Femur (tissue), 1 donor: ENCODE measurements around the gene PCDHB3.
"Not testable (repeated sequence)": the region's sequence is repeated elsewhere in the genome, so short reads cannot be mapped to it uniquely, and the experiment has no call there.

Experiments
- DNase-seq: peaks from one replicate; pipeline ENCODE4 v3.0.0-alpha.2; 2017

PCDHB3 gene

DNA sequence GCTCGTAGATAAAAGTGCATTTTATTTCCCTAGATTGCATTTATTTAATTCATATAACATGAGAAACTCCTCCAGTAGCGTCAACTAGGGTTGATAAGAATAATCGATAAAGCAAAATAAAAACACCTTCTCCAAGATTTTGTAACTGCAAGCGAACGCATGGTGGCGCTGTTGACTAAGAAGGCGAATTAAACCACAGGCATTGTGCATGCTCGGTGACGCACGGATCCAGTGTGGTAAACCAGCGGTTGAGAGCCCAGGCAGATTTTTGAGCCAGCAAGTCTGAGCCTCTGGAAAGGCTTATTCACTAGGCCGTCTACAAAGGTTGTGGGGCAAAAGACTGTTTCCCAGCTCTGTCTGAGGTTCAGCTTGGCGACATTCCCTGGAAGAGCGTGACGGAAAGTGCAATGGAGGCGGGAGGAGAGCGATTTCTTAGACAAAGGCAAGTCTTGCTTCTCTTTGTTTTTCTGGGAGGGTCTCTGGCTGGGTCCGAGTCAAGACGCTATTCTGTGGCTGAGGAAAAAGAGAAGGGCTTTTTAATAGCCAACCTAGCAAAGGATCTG, at the start of gene PCDHB3:
PCDHB3 (plus strand) TSS at position 231 of the 563 bp plus-strand sequence; CDS start at position 408, 177 bp downstream.
- peak; percentile 21 for DNase-seq

DNA sequence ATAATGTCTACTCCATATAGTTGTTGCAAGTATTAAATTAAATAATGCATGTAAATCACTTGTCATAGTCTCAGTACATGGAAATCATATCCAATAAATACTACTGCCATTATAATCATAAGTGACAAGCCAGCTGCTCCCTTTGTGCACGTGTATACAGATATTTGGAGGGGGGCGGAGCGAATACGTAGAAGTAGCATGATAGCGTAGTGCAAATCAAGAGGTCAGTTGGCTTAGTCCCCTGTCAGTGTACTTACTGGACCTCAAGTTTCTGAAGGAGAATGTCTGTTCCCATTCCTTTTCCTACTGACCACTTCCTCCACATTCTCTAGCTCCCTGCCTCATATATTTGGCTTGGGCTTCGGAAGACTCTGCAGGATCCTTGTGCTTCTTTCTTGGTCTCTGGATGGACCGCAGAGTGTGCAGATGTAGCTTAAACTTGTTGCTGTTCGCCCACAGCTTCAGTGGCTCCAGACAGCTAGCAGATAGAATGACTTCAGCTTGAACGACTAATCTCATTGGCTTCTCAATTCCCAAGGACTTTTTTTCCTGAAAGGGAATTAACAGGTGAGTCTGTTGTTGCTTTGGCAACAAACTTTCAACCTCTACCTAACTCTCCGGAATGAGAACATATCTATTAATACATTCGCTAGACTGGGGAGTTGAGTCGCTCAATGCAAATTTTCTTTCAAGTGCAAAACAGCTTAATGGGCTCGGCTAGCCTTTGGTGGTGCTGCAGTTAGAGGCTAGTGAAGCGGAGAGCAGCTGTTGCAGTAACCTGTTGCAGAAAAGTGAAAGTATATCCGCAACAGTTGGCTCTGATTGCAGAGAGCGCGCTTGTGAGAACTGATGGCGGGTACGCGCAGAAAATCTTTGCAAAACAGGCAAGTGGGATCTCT, 49.4 kb upstream of the PCDHB3 start, which contains the start of gene PCDHB1:
PCDHB1 (plus strand) TSS at position 753 of the 899 bp plus-strand sequence; CDS start at position 850, 97 bp downstream.
- DNase-seq = no peak

DNA sequence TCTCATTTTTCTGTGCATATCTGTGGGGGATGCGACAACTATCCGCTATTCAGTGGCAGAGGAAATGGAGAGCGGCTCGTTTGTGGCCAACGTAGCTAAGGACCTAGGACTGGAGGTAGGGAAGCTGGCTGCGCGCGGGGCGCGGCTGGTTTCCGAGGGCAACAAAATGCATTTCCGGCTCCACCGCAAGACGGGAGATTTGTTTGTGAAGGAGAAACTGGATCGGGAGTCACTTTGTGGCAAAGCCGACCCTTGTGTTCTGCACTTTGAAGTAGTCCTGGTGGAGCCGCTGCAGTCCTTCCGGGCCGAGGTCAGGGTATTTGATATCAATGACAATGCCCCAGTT, 48.8 kb upstream of the PCDHB3 start:
- DNase-seq = no peak

DNA sequence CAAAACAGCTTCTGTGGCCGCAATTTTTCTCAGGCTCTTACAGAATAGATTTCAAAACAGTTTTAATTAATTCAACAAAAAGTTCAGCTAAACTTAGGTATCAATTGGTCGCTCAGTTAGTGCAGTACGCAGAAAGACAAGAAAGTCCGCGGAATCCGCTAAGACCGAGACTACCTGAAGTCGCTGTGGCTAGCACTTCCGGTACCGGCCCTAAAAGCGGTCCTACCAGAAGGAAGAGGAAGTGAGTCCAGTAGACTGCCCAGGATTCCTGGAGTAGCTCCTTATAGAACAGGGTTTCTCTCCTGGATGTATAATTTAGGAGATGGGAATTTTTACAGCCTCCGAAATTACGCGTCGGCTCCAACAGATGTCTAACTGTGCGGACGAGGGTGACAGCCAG, 22.4 kb upstream of the PCDHB3 start:
- no peak for DNase-seq

DNA sequence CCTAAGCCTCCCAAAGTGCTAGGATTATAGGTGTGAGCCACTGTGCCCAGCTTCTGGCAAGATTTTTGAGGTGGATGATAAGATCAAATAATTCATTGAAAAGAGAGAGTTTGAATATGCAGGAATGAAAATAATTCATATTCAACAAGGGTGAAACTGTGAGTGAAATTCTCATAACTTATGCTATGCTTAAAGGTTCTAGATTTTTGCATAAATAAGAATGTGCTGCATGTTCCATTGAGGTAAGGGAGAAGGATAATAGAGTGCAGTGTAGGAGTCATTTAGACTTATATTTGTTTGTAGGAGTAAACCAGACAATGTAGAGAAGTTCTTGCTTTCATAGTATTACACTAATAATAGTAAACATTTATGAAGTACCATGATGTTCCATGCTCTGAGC, 18.0 kb upstream of the PCDHB3 start:
- DNase-seq = no peak

DNA sequence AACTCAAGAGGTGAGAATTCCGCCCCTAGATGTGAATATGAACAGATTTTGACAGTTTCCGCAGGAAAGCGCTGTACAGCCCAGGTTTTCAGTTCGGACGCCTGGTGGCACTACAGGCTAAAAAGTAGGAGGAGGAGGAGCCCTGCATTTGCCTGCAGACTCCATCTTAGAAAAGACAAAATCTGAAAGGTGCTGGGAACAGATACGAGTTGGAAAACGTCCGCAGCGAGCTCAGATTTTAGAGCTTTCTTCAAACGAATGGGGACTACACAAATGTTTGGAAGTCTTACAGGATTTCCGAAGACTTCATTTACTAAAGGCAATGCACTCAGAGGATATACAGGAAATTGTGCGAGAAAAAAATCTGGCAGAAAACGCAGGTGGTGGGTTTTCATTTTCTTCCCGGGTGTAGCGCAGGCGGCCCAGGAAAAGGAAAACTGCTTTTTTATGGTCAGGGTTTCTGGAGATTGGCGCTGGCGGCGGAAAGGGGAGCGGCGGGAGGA, 15.7 kb upstream of the PCDHB3 start:
- DNase-seq = peak; percentile 30

DNA sequence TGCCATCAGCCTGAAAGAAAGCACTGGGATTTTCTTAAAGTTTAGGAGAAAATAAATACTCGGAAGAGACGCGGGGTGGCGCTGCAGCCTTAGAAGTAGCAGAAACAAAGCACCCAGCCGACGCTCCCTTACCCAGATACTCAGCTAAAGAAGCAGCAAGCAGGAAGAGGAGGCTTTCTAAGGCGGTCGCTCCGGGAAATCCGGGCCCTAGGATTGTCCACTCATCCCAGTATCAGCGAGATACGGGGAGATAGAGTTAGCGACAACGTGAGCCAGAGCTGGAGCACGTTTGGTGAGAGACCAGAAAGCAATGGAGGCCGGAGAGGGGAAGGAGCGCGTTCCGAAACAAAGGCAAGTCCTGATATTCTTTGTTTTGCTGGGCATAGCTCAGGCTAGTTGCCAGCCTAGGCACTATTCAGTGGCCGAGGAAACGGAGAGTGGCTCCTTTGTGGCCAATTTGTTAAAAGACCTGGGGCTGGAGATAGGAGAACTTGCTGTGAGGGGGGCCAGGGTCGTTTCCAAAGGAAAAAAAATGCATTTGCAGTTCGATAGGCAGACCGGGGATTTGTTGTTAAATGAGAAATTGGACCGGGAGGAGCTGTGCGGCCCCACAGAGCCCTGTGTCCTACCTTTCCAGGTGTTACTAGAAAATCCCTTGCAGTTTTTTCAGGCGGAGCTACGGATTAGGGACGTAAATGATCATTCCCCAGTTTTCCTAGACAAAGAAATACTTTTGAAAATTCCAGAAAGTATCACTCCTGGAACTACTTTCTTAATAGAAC, 5.6 kb upstream of the PCDHB3 start, which contains the start of gene PCDHB2:
PCDHB2 (plus strand) TSS at position 135 of the 782 bp plus-strand sequence; CDS start at position 311, 176 bp downstream.
- DNase-seq = peak; percentile 24

DNA sequence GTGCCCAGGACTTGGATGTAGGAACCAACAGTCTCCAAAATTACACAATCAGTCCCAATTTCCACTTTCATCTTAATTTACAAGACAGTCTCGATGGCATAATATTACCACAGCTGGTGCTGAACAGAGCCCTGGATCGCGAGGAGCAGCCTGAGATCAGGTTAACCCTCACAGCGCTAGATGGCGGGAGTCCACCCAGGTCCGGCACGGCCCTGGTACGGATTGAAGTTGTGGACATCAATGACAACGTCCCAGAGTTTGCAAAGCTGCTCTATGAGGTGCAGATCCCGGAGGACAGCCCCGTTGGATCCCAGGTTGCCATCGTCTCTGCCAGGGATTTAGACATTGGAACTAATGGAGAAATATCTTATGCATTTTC, 5.0 kb upstream of the PCDHB3 start:
- DNase-seq = no peak

DNA sequence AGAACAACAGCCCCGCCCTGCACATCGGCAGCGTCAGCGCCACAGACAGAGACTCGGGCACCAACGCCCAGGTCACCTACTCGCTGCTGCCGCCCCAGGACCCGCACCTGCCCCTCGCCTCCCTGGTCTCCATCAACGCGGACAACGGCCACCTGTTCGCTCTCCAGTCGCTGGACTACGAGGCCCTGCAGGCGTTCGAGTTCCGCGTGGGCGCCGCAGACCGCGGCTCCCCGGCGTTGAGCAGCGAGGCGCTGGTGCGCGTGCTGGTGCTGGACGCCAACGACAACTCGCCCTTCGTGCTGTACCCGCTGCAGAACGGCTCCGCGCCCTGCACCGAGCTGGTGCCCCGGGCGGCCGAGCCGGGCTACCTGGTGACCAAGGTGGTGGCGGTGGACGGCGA, 4.1 kb upstream of the PCDHB3 start:
- DNase-seq = not testable (repeated sequence)

DNA sequence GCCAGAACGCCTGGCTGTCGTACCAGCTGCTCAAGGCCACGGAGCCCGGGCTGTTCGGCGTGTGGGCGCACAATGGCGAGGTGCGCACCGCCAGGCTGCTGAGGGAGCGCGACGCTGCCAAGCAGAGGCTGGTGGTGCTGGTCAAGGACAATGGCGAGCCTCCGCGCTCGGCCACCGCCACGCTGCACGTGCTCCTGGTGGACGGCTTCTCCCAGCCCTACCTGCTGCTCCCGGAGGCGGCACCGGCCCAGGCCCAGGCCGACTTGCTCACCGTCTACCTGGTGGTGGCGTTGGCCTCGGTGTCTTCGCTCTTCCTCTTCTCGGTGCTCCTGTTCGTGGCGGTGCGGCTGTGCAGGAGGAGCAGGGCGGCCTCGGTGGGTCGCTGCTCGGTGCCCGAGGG, 3.7 kb upstream of the PCDHB3 start:
- not testable (repeated sequence) for DNase-seq

DNA sequence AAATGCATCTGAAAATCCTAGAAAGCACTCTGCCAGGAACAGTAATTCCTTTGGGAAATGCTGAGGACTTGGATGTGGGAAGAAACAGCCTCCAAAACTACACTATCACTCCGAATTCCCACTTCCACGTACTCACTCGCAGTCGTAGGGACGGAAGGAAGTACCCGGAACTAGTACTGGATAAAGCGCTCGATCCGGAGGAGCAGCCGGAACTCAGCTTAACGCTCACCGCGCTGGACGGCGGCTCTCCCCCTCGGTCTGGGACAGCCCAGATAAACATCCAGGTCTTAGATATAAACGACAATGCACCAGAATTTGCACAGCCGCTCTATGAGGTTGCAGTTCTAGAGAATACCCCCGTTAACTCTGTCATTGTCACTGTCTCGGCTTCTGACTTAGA, 786 bp downstream of the PCDHB3 start:
- DNase-seq = no peak

DNA sequence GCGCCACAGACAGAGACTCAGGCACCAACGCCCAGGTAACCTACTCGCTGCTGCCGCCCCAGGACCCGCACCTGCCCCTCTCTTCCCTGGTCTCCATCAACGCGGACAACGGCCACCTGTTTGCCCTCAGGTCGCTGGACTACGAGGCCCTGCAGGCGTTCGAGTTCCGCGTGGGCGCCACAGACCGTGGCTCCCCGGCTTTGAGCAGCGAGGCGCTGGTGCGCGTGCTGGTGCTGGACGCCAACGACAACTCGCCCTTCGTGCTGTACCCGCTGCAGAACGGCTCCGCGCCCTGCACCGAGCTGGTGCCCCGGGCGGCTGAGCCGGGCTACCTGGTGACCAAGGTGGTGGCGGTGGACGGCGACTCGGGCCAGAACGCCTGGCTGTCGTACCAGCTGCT, 1.8 kb downstream of the PCDHB3 start:
- DNase-seq = not testable (repeated sequence)

DNA sequence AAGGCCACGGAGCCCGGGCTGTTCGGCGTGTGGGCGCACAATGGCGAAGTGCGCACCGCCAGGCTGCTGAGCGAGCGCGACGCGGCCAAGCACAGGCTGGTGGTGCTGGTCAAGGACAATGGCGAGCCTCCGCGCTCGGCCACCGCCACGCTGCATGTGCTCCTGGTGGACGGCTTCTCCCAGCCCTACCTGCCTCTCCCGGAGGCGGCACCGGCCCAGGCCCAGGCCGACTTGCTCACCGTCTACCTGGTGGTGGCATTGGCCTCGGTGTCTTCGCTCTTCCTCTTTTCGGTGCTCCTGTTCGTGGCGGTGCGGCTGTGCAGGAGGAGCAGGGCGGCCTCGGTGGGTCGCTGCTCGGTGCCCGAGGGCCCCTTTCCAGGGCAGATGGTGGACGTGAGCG, 2.2 kb downstream of the PCDHB3 start:
- DNase-seq = not testable (repeated sequence)

DNA sequence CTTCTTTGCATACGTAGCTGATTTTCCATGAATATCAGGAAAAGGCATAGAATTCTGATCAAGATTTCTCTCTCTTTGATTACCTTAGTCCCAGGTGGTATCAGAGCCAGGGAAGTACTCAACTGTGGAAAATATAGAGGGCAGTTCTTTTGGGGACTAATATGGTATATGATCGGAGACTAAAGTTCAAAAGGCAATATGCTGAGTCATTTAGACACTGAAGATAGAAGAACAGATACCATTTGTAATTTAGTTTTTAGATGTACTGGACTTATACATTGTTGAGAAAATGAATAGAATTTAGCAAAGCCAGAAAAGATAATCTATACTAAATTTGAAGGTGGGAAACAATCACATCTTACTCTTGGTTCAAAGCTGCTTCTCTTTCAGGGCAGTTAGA, 5.1 kb downstream of the PCDHB3 start:
- no peak for DNase-seq

DNA sequence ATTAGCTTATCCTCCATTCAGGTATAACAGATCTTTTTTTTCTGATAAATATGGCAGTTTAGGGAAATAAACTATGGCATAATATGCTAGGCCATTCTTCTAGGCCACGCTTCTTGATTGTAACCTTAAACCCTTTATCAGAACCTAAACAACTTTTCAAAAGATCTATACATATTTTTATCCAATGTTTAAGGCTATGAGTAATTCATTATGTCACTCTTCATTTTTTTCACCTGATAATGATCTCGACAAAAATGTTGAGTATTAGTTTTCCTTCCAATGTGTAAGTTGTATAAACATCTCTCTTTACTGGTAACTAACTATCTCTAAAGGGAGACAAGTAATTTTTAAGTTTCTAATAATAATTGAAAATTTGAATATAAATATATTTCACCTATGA, 19.0 kb downstream of the PCDHB3 start:
- no peak for DNase-seq

DNA sequence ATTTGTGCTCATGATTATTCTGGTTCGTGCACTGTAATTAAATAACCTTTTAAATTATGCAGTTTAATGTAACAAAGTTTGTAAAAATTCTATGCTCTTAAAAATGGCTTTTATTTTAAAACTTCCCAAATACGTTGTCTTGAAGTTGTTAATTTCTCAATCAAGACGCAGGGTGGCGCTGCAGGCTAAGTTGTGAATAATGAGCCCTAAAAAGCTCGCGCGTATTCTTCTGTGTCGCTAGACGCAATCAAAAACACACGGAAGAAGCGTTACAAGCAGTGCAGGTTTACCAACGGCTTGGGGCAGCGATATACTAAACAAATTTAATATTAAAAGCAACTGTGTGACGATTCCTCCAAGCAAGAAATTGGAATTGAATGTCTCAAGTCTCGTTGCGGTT, 21.3 kb downstream of the PCDHB3 start, which contains the start of gene PCDHB4:
PCDHB4 (plus strand) TSS at position 256 of the 400 bp plus-strand sequence. CDS start 181 bp downstream, outside the sequence.
- DNase-seq = peak; percentile 25

DNA sequence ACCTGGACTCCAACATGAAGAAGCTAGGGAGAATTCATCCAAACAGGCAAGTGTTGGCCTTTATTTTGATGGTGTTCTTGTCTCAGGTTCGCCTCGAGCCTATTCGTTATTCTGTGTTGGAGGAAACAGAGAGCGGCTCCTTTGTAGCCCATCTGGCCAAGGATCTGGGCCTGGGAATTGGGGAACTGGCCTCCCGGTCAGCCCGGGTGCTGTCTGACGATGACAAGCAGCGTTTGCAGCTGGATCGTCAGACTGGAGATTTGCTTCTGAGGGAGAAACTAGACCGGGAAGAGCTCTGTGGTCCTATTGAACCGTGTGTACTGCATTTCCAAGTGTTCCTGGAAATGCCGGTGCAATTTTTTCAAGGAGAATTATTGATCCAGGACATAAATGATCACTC, 21.7 kb downstream of the PCDHB3 start:
- no peak for DNase-seq

DNA sequence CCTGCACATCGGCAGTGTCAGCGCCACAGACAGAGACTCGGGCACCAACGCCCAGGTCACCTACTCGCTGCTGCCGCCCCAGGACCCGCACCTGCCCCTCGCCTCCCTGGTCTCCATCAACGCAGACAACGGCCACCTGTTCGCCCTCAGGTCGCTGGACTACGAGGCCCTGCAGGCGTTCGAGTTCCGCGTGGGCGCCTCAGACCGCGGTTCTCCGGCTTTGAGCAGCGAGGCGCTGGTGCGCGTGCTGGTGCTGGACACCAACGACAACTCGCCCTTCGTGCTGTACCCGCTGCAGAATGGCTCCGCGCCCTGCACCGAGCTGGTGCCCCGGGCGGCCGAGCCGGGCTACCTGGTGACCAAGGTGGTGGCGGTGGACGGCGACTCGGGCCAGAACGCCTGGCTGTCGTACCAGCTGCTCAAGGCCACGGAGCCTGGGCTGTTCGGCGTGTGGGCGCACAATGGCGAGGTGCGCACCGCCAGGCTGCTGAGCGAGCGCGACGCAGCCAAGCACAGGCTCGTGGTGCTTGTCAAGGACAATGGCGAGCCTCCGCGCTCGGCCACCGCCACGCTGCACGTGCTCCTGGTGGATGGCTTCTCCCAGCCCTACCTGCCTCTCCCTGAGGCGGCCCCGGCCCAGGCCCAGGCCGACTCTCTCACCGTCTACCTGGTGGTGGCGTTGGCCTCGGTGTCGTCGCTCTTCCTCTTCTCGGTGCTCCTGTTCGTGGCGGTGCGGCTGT, 23.3 kb downstream of the PCDHB3 start:
- DNase-seq = not testable (repeated sequence)

DNA sequence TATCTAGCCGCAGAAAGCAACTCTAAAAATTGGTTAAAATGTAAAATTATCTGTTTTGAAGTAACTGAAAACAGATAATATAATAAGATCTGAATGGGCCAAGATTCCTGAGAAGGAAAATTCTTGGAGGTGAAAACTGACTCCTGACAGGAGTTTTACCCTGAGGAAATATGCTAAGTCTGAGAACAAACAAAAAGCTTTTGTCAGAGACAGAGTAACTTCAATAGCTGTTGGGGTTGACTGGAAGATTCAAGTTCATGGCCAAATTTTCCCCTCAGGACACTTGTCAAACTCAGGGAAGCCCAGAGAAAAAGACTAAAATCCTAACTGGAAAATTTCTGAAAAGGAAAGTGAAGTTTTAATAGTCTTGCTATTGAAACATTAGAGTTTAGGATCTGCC, 27.0 kb downstream of the PCDHB3 start:
- no peak for DNase-seq

DNA sequence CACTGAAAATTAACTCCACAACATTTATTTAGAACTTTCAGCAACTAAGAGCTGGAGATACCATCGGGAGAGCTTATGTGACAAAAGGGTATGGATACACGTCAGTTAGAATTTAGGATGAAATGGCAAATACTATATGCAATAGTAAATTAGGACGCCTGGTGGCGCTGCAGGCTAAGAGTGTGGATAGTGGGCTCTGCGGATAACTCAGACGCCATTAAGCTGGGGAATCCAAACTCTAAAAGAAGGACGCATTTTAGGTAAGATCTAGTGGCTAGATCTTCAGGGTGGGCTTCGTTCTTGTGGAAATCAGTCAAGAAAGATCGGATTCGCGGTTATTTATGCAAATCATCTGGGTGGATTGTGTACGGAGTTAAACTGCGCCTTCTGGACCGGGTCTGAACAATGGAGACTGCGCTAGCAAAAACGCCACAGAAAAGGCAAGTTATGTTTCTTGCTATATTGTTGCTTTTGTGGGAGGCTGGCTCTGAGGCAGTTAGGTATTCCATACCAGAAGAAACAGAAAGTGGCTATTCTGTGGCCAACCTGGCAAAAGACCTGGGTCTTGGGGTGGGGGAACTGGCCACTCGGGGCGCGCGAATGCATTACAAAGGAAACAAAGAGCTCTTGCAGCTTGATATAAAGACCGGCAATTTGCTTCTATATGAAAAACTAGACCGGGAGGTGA, 34.9 kb downstream of the PCDHB3 start, which contains the start of gene PCDHB5:
PCDHB5 (plus strand) TSS at position 177 of the 688 bp plus-strand sequence; CDS start at position 406, 229 bp downstream.
- DNase-seq = no peak

DNA sequence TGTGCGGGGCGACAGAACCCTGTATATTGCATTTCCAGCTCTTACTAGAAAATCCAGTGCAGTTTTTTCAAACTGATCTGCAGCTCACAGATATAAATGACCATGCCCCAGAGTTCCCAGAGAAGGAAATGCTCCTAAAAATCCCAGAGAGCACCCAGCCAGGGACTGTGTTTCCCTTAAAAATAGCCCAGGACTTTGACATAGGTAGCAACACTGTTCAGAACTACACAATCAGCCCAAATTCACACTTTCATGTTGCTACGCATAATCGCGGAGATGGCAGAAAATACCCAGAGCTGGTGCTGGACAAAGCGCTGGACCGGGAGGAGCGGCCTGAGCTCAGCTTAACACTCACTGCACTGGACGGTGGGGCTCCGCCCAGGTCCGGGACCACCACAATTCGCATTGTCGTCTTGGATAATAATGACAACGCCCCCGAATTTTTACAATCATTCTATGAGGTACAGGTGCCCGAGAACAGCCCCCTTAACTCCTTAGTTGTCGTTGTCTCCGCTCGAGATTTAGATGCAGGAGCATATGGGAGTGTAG, 35.5 kb downstream of the PCDHB3 start:
- DNase-seq = no peak
